Natural killer cell (primary cell): Measurements from ENCODE around the gene COL5A1. TPM values are rescaled to one million over a fixed set of nuclear protein-coding genes. Genes with fewer than 3 reads are reported as not detected.

Source experiments
- ATAC-seq, 3 donors: fragments of 150-1000 bp in 2 of 3; fragments of 200-7000 bp in 1 of 3; cut with Tn5 transposase; 1 replicate in 1 of 3; 2 replicates in 2 of 3; pipeline ENCODE4 v1.10.0; 2021; ENCODE audit warnings: mild to moderate bottlenecking in 2 of 3, moderate library complexity in 2 of 3
- DNase-seq, 2 donors: peaks; one replicate each; pipeline versions ENCODE4 v3.0.0 to v3.0.0-alpha.2; 2013 to 2021; ENCODE audit warnings: mixed read lengths in 1 of 2
- H3K27ac ChIP-seq: one replicate; pipeline ENCODE4 v1.5.1; 2013; ENCODE audit warnings: mild to moderate bottlenecking, low read length
- H3K27me3 ChIP-seq: one replicate; pipeline ENCODE4 v1.6.1; 2013; ENCODE audit warnings: low read length; ENCODE audit not compliant: control insufficient read depth, insufficient read depth
- H3K36me3 ChIP-seq: one replicate; pipeline ENCODE4 v1.6.1; 2013; ENCODE audit warnings: low read length; ENCODE audit not compliant: control insufficient read depth, insufficient read depth
- H3K4me1 ChIP-seq: one replicate; pipeline ENCODE4 v1.6.1; 2013; ENCODE audit warnings: low read length; ENCODE audit not compliant: control insufficient read depth, insufficient read depth
- H3K4me3 ChIP-seq: one replicate; pipeline ENCODE4 v1.5.1; 2013; ENCODE audit warnings: low read length
- H3K9me3 ChIP-seq: one replicate; pipeline ENCODE4 v1.6.1; 2013; ENCODE audit warnings: low read length; ENCODE audit not compliant: control insufficient read depth, insufficient read depth
- H3K27ac Mint-ChIP-seq, 2 donors: one replicate each; pipeline ENCODE4 v1.8.0; 2022; ENCODE audit warnings: mild to moderate bottlenecking in 2 of 2, mixed read lengths in 2 of 2, moderate library complexity in 1 of 2
- H3K27me3 Mint-ChIP-seq, 2 donors: one replicate each; pipeline ENCODE4 v1.8.0; 2022; ENCODE audit warnings: low read depth in 2 of 2, mixed read lengths in 2 of 2
- H3K36me3 Mint-ChIP-seq: one replicate; pipeline ENCODE4 v1.8.0; 2022; ENCODE audit warnings: mixed read lengths
- H3K4me1 Mint-ChIP-seq, 2 donors: one replicate each; pipeline ENCODE4 v1.8.0; 2022; ENCODE audit warnings: mixed read lengths in 2 of 2
- H3K4me3 Mint-ChIP-seq: one replicate; pipeline ENCODE4 v1.8.0; 2022; ENCODE audit warnings: mild to moderate bottlenecking, moderate library complexity, mixed read lengths
- H3K9me3 Mint-ChIP-seq, 2 donors: one replicate each; pipeline ENCODE4 v1.8.0; 2022; ENCODE audit warnings: mixed read lengths in 2 of 2
- CTCF ChIP-seq: fragments of 200-600 bp; IDR thresholded peaks from one replicate; pipeline ENCODE4 v1.8.0; 2022; ENCODE audit warnings: antibody characterized with exemption
- WGBS: methylation state at CpG from one replicate; pipeline ENCODE4 v1.1.7; 2013; ENCODE audit warnings: missing lambda C conversion rate; ENCODE audit not compliant: insufficient coverage; 5-methylcytosine and 5-hydroxymethylcytosine counted together
- intact Hi-C: fragments of 100-400 bp; cut with micrococcal nuclease; formaldehyde crosslinking; loops from one replicate; pipeline ENCODE4 v1.14.2; 2022
- total RNA-seq, 4 donors: library from RNA; stranded (reverse); fragments of 120-200 nt in 1 of 4; gene quantifications; one replicate each; pipeline versions ENCODE4 v1.2.3 to v1.2.4, GENCODE V29; 2013 to 2022

COL5A1 gene
- total RNA-seq, 3 donors from 2014 or later (not counting 1 experiment from before 2014, with no cell fraction given): 0.11 to 0.28 (median 0.23) TPM

DNA sequence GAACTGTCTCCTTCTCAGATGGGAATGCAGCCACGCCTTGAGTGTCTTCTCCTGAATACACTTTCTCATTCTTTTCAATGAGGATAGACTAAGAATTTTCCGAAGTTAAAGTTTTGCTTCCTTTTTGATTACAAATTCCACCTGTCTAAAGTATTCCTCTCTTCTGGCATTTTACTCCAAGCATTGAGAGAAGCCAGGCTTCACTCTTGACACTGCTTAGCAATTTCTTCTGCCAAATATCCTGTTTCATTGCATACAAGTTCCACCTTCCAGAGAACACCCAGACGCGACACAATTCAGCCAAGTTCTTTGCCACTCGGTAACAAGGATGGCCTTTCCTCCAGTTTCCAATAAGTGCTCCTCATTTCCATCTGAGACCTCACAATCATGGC is 35.6 kb upstream of the COL5A1 start:
- intact Hi-C loops: no loop called here
- Mint-ChIP-seq H3K4me1 (no peaks in the 10 kb centered on the region), H3K27ac (no peak overlapping the region), H3K9me3 (no peaks in the 10 kb centered on the region), H3K4me3 (no peak overlapping the region), H3K36me3 (no peaks in the 10 kb centered on the region), H3K27me3 (peaks cover 0 to 7% of the 10 kb centered on the region in 2 donors)
- no peaks in the 10 kb centered on the region for H3K36me3 ChIP-seq
- ATAC-seq: no peak
- 80% methylated on average over 5 of the region's 5 CpGs for WGBS
- H3K9me3 ChIP-seq: no peaks in the 10 kb centered on the region
- no peak overlapping the region for H3K4me3 ChIP-seq
- no peak for TF ChIP-seq CTCF
- H3K27me3 ChIP-seq: no peaks in the 10 kb centered on the region
- no peaks in the 10 kb centered on the region for H3K4me1 ChIP-seq
- H3K27ac ChIP-seq: no peak overlapping the region
- no peak for DNase-seq

DNA sequence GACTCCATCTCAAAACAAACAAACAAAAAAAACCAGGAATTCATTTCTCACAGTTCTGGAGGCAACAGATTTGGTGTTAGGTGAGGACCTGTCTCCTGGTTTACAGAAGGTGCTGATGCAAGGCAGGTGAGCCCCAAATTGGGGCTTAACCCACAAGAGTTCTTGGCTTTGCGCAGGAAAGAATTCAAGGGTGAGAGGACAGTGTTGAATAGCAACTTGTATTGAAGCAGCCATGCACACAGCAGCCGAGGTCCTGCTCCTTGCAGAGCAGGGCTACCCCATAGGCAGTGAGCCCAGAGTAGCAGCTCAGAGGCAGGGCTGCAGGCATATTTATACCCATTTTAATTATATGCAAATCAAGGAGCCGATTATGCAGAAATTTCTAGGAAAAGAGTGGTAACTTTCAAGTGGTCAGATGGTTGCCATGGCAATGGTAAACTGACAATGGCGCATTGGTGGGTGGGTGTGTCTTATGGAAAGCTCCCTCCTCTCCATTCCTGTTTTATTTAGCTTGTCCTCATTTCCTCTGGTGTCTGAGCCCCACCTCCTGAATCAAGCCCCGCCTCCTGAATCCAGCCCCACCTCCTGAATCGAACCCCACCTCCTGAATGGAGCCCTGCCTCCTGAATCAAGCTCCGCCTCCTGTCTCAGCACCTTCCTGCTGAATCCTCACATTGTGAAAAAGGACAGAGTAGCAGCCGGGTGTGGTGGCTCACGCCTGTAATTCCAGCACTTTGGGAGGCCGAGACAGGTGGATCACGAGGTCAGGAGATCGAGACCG is 34.5 kb upstream of the COL5A1 start:
- Histone ChIP-seq H3K9me3 (no peaks in the 10 kb centered on the region), H3K4me3 (no peak overlapping the region), H3K36me3 (no peaks in the 10 kb centered on the region), H3K4me1 (no peaks in the 10 kb centered on the region), H3K27me3 (no peaks in the 10 kb centered on the region), H3K27ac (no peak overlapping the region)
- H3K4me3 Mint-ChIP-seq: no peak overlapping the region
- no peak overlapping the region for H3K27ac Mint-ChIP-seq
- WGBS: 89% methylated on average over 11 of the region's 13 CpGs
- ATAC-seq (no peak), DNase-seq (no peak)
- no peaks in the 10 kb centered on the region for H3K36me3 Mint-ChIP-seq
- peaks cover 0 to 10% of the 10 kb centered on the region in 2 donors for H3K27me3 Mint-ChIP-seq
- TF ChIP-seq CTCF: no peak
- intact Hi-C loops: no loop called here
- no peaks in the 10 kb centered on the region for H3K4me1 Mint-ChIP-seq
- peaks cover 2 to 3% of the 10 kb centered on the region in 2 donors for H3K9me3 Mint-ChIP-seq

DNA sequence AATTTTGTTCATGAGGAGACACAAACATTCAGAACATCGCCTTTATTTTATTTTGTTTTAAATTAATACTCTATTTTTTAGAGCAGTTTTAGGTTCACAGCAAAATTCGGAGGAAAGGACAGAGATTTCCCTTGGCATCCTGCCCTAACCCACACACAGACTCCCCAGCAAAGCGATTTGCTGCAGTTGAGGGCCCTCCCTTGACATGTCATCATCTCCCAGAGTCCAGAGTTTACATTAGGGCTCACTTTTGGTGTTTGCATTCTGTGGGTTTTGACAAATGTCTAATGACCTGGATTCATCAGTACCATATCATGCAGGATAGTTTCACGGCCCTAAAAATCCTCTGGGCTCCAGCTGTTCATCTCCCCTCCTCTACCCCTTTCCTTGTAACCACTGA is 33.6 kb upstream of the COL5A1 start:
- Mint-ChIP-seq H3K9me3 (peaks cover 6 to 8% of the 10 kb centered on the region in 2 donors), H3K4me1 (no peaks in the 10 kb centered on the region), H3K27me3 (peaks cover 0 to 12% of the 10 kb centered on the region in 2 donors), H3K27ac (no peak overlapping the region), H3K4me3 (no peak overlapping the region), H3K36me3 (no peaks in the 10 kb centered on the region)
- H3K27ac ChIP-seq: no peak overlapping the region
- WGBS: 50% methylated on average over 3 of the region's 4 CpGs
- no peak for TF ChIP-seq CTCF
- DNase-seq (no peak), ATAC-seq (no peak)
- H3K9me3 ChIP-seq: no peaks in the 10 kb centered on the region
- intact Hi-C loops: no loop called here
- H3K4me3 ChIP-seq: no peak overlapping the region
- no peaks in the 10 kb centered on the region for H3K4me1 ChIP-seq
- H3K27me3 ChIP-seq: no peaks in the 10 kb centered on the region
- H3K36me3 ChIP-seq: no peaks in the 10 kb centered on the region

GRCh38 chr9:134611046-134611445 is 30.6 kb upstream of the COL5A1 start:
- H3K4me3 ChIP-seq: no peak overlapping the region
- no peak overlapping the region for H3K27ac ChIP-seq
- no peaks in the 10 kb centered on the region for H3K4me1 ChIP-seq
- intact Hi-C loops: no loop called here
- no peak for ATAC-seq
- no peaks in the 10 kb centered on the region for H3K27me3 ChIP-seq
- H3K9me3 ChIP-seq: no peaks in the 10 kb centered on the region
- peaks cover 6 to 8% of the 10 kb centered on the region in 2 donors for H3K9me3 Mint-ChIP-seq
- TF ChIP-seq CTCF: no peak
- no peaks in the 10 kb centered on the region for H3K36me3 Mint-ChIP-seq
- WGBS: 74% methylated on average over 4 of the region's 4 CpGs
- no peaks in the 10 kb centered on the region for H3K4me1 Mint-ChIP-seq
- H3K36me3 ChIP-seq: no peaks in the 10 kb centered on the region
- peaks cover 0 to 14% of the 10 kb centered on the region in 2 donors for H3K27me3 Mint-ChIP-seq
- H3K27ac Mint-ChIP-seq: no peak overlapping the region
- DNase-seq: no peak
- no peak overlapping the region for H3K4me3 Mint-ChIP-seq
